K562 (cell line): Measurements from ENCODE around the gene NDRG4. TPM values are rescaled to one million over a fixed set of nuclear protein-coding genes. Genes with fewer than 3 reads are reported as not detected.

Source experiments
- BRF2 ChIP-seq: IDR thresholded peaks from 3 replicates; pipeline ENCODE4 v1.6.1; 2011; ENCODE audit warnings: borderline replicate concordance, mild to moderate bottlenecking; ENCODE audit not compliant: insufficient read length, insufficient read depth
- C11orf30 ChIP-seq: fragments of 450-650 bp; IDR thresholded peaks from 2 replicates; pipeline ENCODE4 v1.6.1; 2016; ENCODE audit warnings: low read depth, mild to moderate bottlenecking
- CREB3 ChIP-seq: fragments of 450-650 bp; conservative IDR thresholded peaks from 2 replicates; pipeline ENCODE4 v1.6.1; 2016; ENCODE audit warnings: missing genetic modification characterization, low read depth, mild to moderate bottlenecking, missing compliant biosample characterization, moderate library complexity
- EP400 ChIP-seq: fragments of 450-650 bp; IDR thresholded peaks from 2 replicates; pipeline ENCODE4 v1.6.1; 2017; ENCODE audit warnings: antibody characterized with exemption, mild to moderate bottlenecking, moderate library complexity
- FOS ChIP-seq: IDR thresholded peaks from 3 replicates; pipeline ENCODE4 v1.6.1; 2011; ENCODE audit not compliant: insufficient read length; ENCODE audit errors: extremely low read depth
- ILK ChIP-seq: fragments of 450-650 bp; IDR thresholded peaks from 2 replicates; pipeline ENCODE4 v1.6.1; 2016; ENCODE audit warnings: missing genetic modification characterization, low read depth, mild to moderate bottlenecking, missing compliant biosample characterization, moderate library complexity, borderline replicate concordance
- MEF2A ChIP-seq: IDR thresholded peaks from 2 replicates; pipeline ENCODE4 v1.6.1; 2011; ENCODE audit warnings: low read depth, mild to moderate bottlenecking, low read length, moderate library complexity; ENCODE audit not compliant: control insufficient read depth
- MEF2D ChIP-seq: conservative IDR thresholded peaks from 2 replicates; pipeline ENCODE4 v1.6.1; 2016; ENCODE audit warnings: low read depth, missing genetic modification characterization, missing compliant biosample characterization
- MTA1 ChIP-seq: fragments of 450-650 bp; IDR thresholded peaks from 2 replicates; pipeline ENCODE4 v1.6.1; 2017; ENCODE audit warnings: borderline replicate concordance
- MYBL2 ChIP-seq, 2 experiments: fragments of 450-650 bp in 1 of 2; sonication (generic) in 1 of 2; formaldehyde crosslinking in 1 of 2; IDR thresholded peaks; 2 replicates each; pipeline versions ENCODE4 v1.6.1 to v1.8.1; 2017 to 2022; ENCODE audit warnings: borderline replicate concordance in 1 of 2, inconsistent platforms in 1 of 2, low read depth in 1 of 2, mild to moderate bottlenecking in 1 of 2, missing genetic modification reagents in 1 of 2, moderate library complexity in 1 of 2
- MYC ChIP-seq, 2 experiments: fragments of 250-450 bp in 1 of 2; sonication (Bioruptor Pico) in 1 of 2; IDR thresholded peaks; 2 replicates each; pipeline versions ENCODE4 v1.5.1 to v1.6.1; 2012 to 2021; ENCODE audit warnings: low read depth in 2 of 2, borderline replicate concordance in 1 of 2, improper control_type of control experiment in 1 of 2, low read length in 1 of 2, mild to moderate bottlenecking in 1 of 2, moderate library complexity in 1 of 2
- NEUROD1 ChIP-seq: fragments of 150-350 bp; IDR thresholded peaks from 2 replicates; pipeline ENCODE4 v1.6.1; 2014; ENCODE audit warnings: borderline replicate concordance, low read length, low read depth; ENCODE audit not compliant: partially characterized antibody
- NFE2 ChIP-seq: IDR thresholded peaks from 2 replicates; pipeline ENCODE4 v1.6.1; 2014; ENCODE audit warnings: antibody characterized with exemption, low read depth
- PHB ChIP-seq: fragments of 250-450 bp; sonication (Bioruptor Pico); IDR thresholded peaks from 2 replicates; pipeline ENCODE4 v1.5.0; 2021
- POLR3A ChIP-seq: IDR thresholded peaks from 2 replicates; pipeline ENCODE4 v1.6.1; 2011; ENCODE audit warnings: borderline replicate concordance, mild to moderate bottlenecking, moderate library complexity; ENCODE audit not compliant: insufficient read length, insufficient read depth; ENCODE audit errors: extremely low read depth
- RCOR1 ChIP-seq, 2 experiments: IDR thresholded peaks; 2 replicates each; pipeline ENCODE4 v1.6.1; 2012; ENCODE audit warnings: low read depth in 2 of 2, low read length in 2 of 2, borderline replicate concordance in 1 of 2, improper control_type of control experiment in 1 of 2
- SOX6 ChIP-seq: fragments of 450-650 bp; IDR thresholded peaks from 2 replicates; pipeline ENCODE4 v1.6.1; 2014; ENCODE audit warnings: mild to moderate bottlenecking
- TCF3 ChIP-seq: sonication (generic); formaldehyde crosslinking; IDR thresholded peaks from 2 replicates; pipeline ENCODE4 v1.4.0; 2020; ENCODE audit warnings: mild to moderate bottlenecking, missing genetic modification reagents
- XRCC3 ChIP-seq: fragments of 450-650 bp; IDR thresholded peaks from 2 replicates; pipeline ENCODE4 v1.6.1; 2017; ENCODE audit warnings: mild to moderate bottlenecking, moderate library complexity
- ZFP36 ChIP-seq: fragments of 150-350 bp; IDR thresholded peaks from 2 replicates; pipeline ENCODE4 v1.6.1; 2018; ENCODE audit warnings: low read length, low read depth; ENCODE audit not compliant: partially characterized antibody
- ZNF644 ChIP-seq: fragments of 200-800 bp; sonication (Bioruptor generic); IDR thresholded peaks from 2 replicates; pipeline ENCODE4 v1.6.1; 2016; ENCODE audit warnings: low read depth, missing genetic modification characterization, missing compliant biosample characterization
- polyA plus RNA-seq, 8 experiments: library from polyadenylated mRNA; depleted of rRNA in 4 of 8; stranded (reverse) in 5 of 8; unstranded in 3 of 8; fragments of >200 nt; fragmentation: Nextera tagmentation in 2 of 8; fragmentation: Illumina TruSeq in 1 of 8; extraction: Ambion mirVana in 2 of 8; extraction: Trizol in 1 of 8; gene quantifications; 2 replicates each; pipeline versions ENCODE4 v1.2.1 to v1.2.3, GENCODE V29; 2011 to 2014; ENCODE audit warnings: inconsistent platforms in 1 of 8, missing spikeins in 1 of 8
- total RNA-seq, 7 experiments: library from RNA; depleted of rRNA in 6 of 7; stranded (reverse); fragments of >200 nt in 6 of 7; fragmentation: Illumina TruSeq in 2 of 7; extraction: Trizol in 2 of 7; gene quantifications; 2 replicates each; pipeline versions ENCODE4 v1.2.1 to v1.2.3, GENCODE V29; 2011 to 2021; ENCODE audit warnings: low replicate concordance in 1 of 7

The NDRG4 gene
- total and polyA plus RNA-seq, 9 of the 15 experiments (the other 6 are each of a cell fraction or from before 2014, with no cell fraction given) = 0.06 to 0.95 (median 0.28) TPM

GRCh38 chr16:58488531-58488930, 11.4 kb upstream of the NDRG4 start (continued):
- TF ChIP-seq MYBL2 (IDR thresholded peaks at IDR 0.05; ENCODE audit: low read depth) (no peak), MYBL2 (CRISPR knock-in tag; IDR thresholded peaks at IDR 0.05; ENCODE audit: borderline replicate concordance) (no peak), BRF2 (no peak), FOS (no peak), C11orf30 (peak; percentile 25; the same call in 1 of the 2 replicates), CREB3 (no peak), RCOR1 (IDR thresholded peaks at IDR 0.05; ENCODE audit: borderline replicate concordance in 1 of 2, low read depth in 2 of 2, low read length in 2 of 2) (peak in 1 of 2 experiments; percentile 56; a peak in 1 of 4 replicates), TCF3 (CRISPR knock-in tag) (peak; percentile 46), ILK (tag) (no peak), MEF2D (no peak), NFE2 (no peak; the same call in 1 of the 2 replicates), XRCC3 (no peak), MEF2A (no peak), MYC (IDR thresholded peaks at IDR 0.05; ENCODE audit: low read depth, low read length) (peak; percentile 17; the same call in 1 of the 2 replicates), MYC (CRISPR knock-in tag; IDR thresholded peaks at IDR 0.05; ENCODE audit: borderline replicate concordance, low read depth) (no peak), NEUROD1 (no peak), PHB (CRISPR knock-in tag) (no peak), SOX6 (peak; percentile 25; the same call in 1 of the 2 replicates), ZFP36 (no peak), EP400 (no peak), POLR3A (no peak), MTA1 (no peak), ZNF644 (tag) (no peak)
